ENCODE data around the gene DNAH2. TPM values are rescaled to one million over a fixed set of nuclear protein-coding genes. Genes with fewer than 3 reads are reported as not detected.

DNAH2 gene
- total RNA-seq, 1 donor from 2014 or later = 0.26 TPM

DNA sequence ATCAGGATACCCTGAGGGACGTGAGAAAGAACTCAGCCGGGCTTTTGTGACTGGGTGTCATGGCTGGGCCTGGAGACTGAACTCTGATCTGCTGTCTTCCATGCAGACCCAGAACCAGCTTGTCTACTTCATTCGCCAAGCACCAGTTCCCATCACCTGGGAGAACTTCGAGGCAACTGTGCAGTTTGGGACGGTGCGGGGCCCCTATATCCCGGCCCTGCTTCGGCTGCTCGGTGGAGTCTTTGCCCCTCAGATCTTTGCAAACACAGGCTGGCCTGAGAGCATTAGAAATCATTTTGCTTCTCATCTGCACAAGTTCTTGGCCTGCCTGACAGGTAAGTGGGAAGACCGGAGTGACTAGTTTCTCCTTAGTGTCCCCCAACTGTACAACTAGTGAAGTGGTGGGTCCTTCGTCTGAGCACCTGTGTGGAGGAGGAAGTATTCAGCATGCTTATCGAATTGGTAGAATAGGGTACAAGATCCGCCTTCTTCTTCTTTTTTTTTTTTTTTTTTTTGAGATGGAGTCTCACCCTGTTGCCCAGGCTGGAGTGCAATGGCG is 15.5 kb downstream of the DNAH2 start:
- Histone ChIP-seq H3K36me3 (ENCODE audit: control insufficient read depth, insufficient read depth, low read length) (no peaks in the 10 kb centered on the region), H3K4me3 (ENCODE audit: low read depth, low read length) (no peak overlapping the region), H3K27me3 (ENCODE audit: control insufficient read depth, insufficient read depth, low read length) (peaks cover 2% of the 10 kb centered on the region)
- FAIRE-seq (no peak), DNase-seq (ENCODE audit: low read depth) (no peak)
- no peak for TF ChIP-seq CTCF (IDR thresholded peaks at IDR 0.05; ENCODE audit: insufficient read depth, low read length, severe bottlenecking)

DNA sequence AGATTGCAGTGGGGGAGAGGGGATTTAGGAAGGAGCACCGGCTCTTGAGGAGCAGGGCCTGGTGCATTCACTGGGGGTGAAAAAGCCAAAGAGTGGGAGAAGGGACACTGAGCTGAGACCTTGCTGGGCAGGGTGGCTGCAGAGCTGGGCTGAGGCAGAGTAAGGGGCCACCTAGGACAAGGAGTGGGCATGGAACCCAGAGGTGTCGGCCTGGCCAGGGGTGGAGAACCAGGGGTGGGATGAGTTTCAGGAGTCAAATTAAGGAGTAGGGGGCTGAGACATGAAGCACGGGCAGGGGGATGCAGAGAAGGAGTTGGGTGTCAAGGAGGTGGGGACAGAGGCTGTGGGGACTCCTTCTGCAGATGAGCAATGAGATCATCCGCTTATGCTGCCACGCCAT is 20.1 kb downstream of the DNAH2 start:
- FAIRE-seq (no peak), DNase-seq (ENCODE audit: low read depth) (no peak)
- no peaks in the 10 kb centered on the region for H3K36me3 ChIP-seq (ENCODE audit: control insufficient read depth, insufficient read depth, low read length)
- H3K27me3 ChIP-seq (ENCODE audit: control insufficient read depth, insufficient read depth, low read length) = peaks cover 2% of the 10 kb centered on the region
- TF ChIP-seq CTCF (IDR thresholded peaks at IDR 0.05; ENCODE audit: insufficient read depth, low read length, severe bottlenecking) = no peak
- no peak overlapping the region for H3K4me3 ChIP-seq (ENCODE audit: low read depth, low read length)

GRCh38 chr17:7739746-7740145 is 22.2 kb downstream of the DNAH2 start:
- no peak for DNase-seq (ENCODE audit: low read depth)
- H3K27me3 ChIP-seq (ENCODE audit: control insufficient read depth, insufficient read depth, low read length) = peaks cover 2% of the 10 kb centered on the region
- no peak for TF ChIP-seq CTCF (IDR thresholded peaks at IDR 0.05; ENCODE audit: insufficient read depth, low read length, severe bottlenecking)
- no peaks in the 10 kb centered on the region for H3K36me3 ChIP-seq (ENCODE audit: control insufficient read depth, insufficient read depth, low read length)
- FAIRE-seq = no peak
- no peak overlapping the region for H3K4me3 ChIP-seq (ENCODE audit: low read depth, low read length)

DNA sequence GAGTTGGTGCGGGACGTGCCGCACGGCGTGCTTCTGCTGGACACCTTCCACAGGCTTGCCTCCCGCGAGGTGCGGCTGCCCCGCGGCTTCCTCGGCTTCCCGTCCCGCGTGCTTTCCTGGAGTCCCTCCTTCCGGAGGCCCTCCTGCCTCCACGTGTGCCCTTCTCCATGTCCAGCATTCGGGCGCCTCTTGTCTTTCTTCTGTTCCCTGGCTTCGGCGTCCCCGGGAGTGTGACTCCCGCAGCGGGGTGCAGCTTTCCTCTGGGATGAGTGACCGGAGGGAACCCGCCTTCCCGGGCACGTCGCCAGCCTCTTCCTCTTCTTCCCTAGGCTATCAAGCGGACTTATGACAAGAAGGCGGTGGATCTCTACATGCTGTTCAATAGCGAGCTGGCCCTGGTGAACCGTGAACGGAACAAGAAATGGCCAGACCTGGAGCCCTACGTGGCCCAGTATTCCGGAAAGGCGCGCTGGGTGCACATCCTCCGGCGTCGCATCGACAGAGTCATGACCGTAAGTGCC is 23.0 kb downstream of the DNAH2 start:
- Histone ChIP-seq H3K27me3 (ENCODE audit: control insufficient read depth, insufficient read depth, low read length) (peaks cover 2% of the 10 kb centered on the region), H3K36me3 (ENCODE audit: control insufficient read depth, insufficient read depth, low read length) (no peaks in the 10 kb centered on the region), H3K4me3 (ENCODE audit: low read depth, low read length) (no peak overlapping the region)
- FAIRE-seq = no peak
- no peak for DNase-seq (ENCODE audit: low read depth)
- no peak for TF ChIP-seq CTCF (IDR thresholded peaks at IDR 0.05; ENCODE audit: insufficient read depth, low read length, severe bottlenecking)

DNA sequence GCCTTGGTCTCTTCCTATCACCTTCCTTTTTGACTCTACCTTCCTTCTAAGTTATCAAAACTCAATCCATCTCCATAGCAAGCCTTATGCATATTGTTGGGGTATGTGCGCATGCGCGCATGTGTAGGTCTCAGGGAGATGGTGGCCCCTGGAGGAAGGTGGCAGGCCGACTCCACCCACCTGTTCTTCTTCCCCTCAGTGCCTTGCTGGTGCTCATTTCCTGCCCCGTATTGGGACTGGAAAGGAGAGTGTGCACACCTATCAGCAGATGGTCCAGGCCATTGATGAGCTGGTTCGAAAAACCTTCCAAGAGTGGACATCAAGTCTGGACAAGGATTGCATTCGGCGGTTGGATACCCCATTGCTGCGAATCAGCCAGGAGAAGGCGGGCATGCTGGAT is 25.2 kb downstream of the DNAH2 start:
- no peaks in the 10 kb centered on the region for H3K27me3 ChIP-seq (ENCODE audit: control insufficient read depth, insufficient read depth, low read length)
- H3K4me3 ChIP-seq (ENCODE audit: low read depth, low read length) = no peak overlapping the region
- FAIRE-seq (no peak), DNase-seq (ENCODE audit: low read depth) (no peak)
- no peaks in the 10 kb centered on the region for H3K36me3 ChIP-seq (ENCODE audit: control insufficient read depth, insufficient read depth, low read length)
- TF ChIP-seq CTCF (IDR thresholded peaks at IDR 0.05; ENCODE audit: insufficient read depth, low read length, severe bottlenecking) = no peak

DNA sequence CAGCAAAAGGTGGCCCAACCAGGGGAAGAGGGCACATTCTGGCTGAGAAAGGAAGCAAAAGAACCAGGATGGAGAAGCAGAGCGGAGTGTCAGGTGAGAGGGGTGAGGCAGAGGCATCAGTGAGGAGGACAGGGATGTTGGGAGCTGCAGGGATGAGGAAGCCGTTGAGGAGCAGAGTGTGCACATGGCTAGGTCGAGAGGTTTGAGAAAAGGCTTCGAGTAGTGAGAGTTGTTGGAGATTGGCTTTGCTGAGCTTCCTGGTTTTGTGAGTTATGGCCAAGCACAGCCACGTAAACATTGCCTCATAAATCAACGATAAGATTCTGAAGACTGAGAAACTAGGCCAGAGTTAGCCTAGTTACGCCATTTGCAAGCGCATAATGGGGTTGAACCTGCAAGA is 26.9 kb downstream of the DNAH2 start:
- FAIRE-seq = no peak
- no peak for DNase-seq (ENCODE audit: low read depth)
- H3K27me3 ChIP-seq (ENCODE audit: control insufficient read depth, insufficient read depth, low read length) = no peaks in the 10 kb centered on the region
- no peak for TF ChIP-seq CTCF (IDR thresholded peaks at IDR 0.05; ENCODE audit: insufficient read depth, low read length, severe bottlenecking)
- no peaks in the 10 kb centered on the region for H3K36me3 ChIP-seq (ENCODE audit: control insufficient read depth, insufficient read depth, low read length)
- H3K4me3 ChIP-seq (ENCODE audit: low read depth, low read length) = no peak overlapping the region
